Liver (tissue), 9 donors: Measurements from ENCODE around the gene TEX2. TPM values are rescaled to one million over a fixed set of nuclear protein-coding genes. Genes with fewer than 3 reads are reported as not detected.
A peak's percentile ranks its signal among the peaks of the same experiment; 100 is the strongest.

Experiments
- DNase-seq: peaks from one replicate; pipeline ENCODE4 v3.0.0-alpha.2; 2017; ENCODE audit warnings: low spot score
- H3K27ac ChIP-seq, 2 donors: one replicate each; pipeline ENCODE4 v1.7.0; 2013; ENCODE audit warnings: inconsistent platforms in 2 of 2, low read length in 2 of 2, control low read depth in 1 of 2, low read depth in 1 of 2, mild to moderate bottlenecking in 1 of 2
- H3K27me3 ChIP-seq, 4 donors: one replicate each; pipeline versions ENCODE4 v1.6.1 to v1.7.0; 2013; ENCODE audit warnings: low read length in 3 of 4, inconsistent platforms in 1 of 4, mild to moderate bottlenecking in 1 of 4, moderate library complexity in 1 of 4; ENCODE audit not compliant: control insufficient read depth in 4 of 4, insufficient read depth in 4 of 4
- H3K36me3 ChIP-seq, 4 donors: one replicate each; pipeline versions ENCODE4 v1.6.1 to v1.7.0; 2013; ENCODE audit warnings: low read length in 3 of 4, mild to moderate bottlenecking in 3 of 4, low read depth in 1 of 4, moderate library complexity in 1 of 4; ENCODE audit not compliant: control insufficient read depth in 4 of 4, insufficient read depth in 3 of 4
- H3K4me1 ChIP-seq, 4 donors: one replicate each; pipeline versions ENCODE4 v1.6.1 to v1.7.0; 2013; ENCODE audit warnings: low read length in 3 of 4, mild to moderate bottlenecking in 3 of 4, moderate library complexity in 1 of 4; ENCODE audit not compliant: control insufficient read depth in 4 of 4, insufficient read depth in 4 of 4
- H3K4me3 ChIP-seq, 3 donors: one replicate each; pipeline versions ENCODE4 v1.6.1 to v1.7.0; 2013; ENCODE audit warnings: low read length in 3 of 3, control low read depth in 1 of 3, low read depth in 1 of 3, mild to moderate bottlenecking in 1 of 3
- H3K9ac ChIP-seq, 2 donors: one replicate each; pipeline ENCODE4 v1.7.0; 2013; ENCODE audit warnings: low read length in 2 of 2, mild to moderate bottlenecking in 2 of 2, moderate library complexity in 2 of 2, control low read depth in 1 of 2, low read depth in 1 of 2
- H3K9me3 ChIP-seq, 4 donors: one replicate each; pipeline versions ENCODE4 v1.6.1 to v1.7.0; 2013; ENCODE audit warnings: low read length in 3 of 4; ENCODE audit not compliant: control insufficient read depth in 4 of 4
- ATF3 ChIP-seq: IDR thresholded peaks from 2 replicates; pipeline ENCODE4 v1.6.1; 2016; ENCODE audit warnings: antibody characterized with exemption
- CTCF ChIP-seq: fragments of 150-350 bp; IDR thresholded peaks from 2 replicates; pipeline ENCODE4 v1.5.1; 2017; ENCODE audit warnings: improper control_type of control experiment, low read depth, low read length; ENCODE audit not compliant: missing input control
- EGR1 ChIP-seq, 2 donors: IDR thresholded peaks; 2 replicates each; pipeline ENCODE4 v1.6.1; 2016 to 2018; ENCODE audit warnings: antibody characterized with exemption in 2 of 2, low read depth in 2 of 2
- FOXA1 ChIP-seq: IDR thresholded peaks from 2 replicates; pipeline ENCODE4 v1.6.1; 2016; ENCODE audit warnings: antibody characterized with exemption
- FOXA2 ChIP-seq: IDR thresholded peaks from 2 replicates; pipeline ENCODE4 v1.6.1; 2016; ENCODE audit warnings: antibody characterized with exemption
- GABPA ChIP-seq, 2 donors: IDR thresholded peaks in 1 of 2; conservative IDR thresholded peaks in 1 of 2; 2 replicates each; pipeline ENCODE4 v1.6.1; 2016; ENCODE audit warnings: antibody characterized with exemption in 2 of 2, mild to moderate bottlenecking in 1 of 2, moderate library complexity in 1 of 2
- HNF4A ChIP-seq, 2 donors: conservative IDR thresholded peaks; 2 replicates each; pipeline ENCODE4 v1.6.1; 2016; ENCODE audit warnings: antibody characterized with exemption in 2 of 2, mild to moderate bottlenecking in 2 of 2
- HNF4G ChIP-seq: IDR thresholded peaks from 2 replicates; pipeline ENCODE4 v1.6.1; 2016; ENCODE audit warnings: antibody characterized with exemption
- JUND ChIP-seq, 2 donors: IDR thresholded peaks; 2 replicates each; pipeline ENCODE4 v1.6.1; 2016; ENCODE audit warnings: antibody characterized with exemption in 2 of 2
- NR2F2 ChIP-seq: IDR thresholded peaks from 2 replicates; pipeline ENCODE4 v1.6.1; 2016; ENCODE audit warnings: antibody characterized with exemption
- RAD21 ChIP-seq, 2 donors: IDR thresholded peaks; 2 replicates each; pipeline ENCODE4 v1.6.1; 2016; ENCODE audit warnings: antibody characterized with exemption in 2 of 2, mild to moderate bottlenecking in 2 of 2
- RXRA ChIP-seq, 2 donors: IDR thresholded peaks; 2 replicates each; pipeline ENCODE4 v1.6.1; 2017 to 2018; ENCODE audit warnings: antibody characterized with exemption in 2 of 2, mild to moderate bottlenecking in 1 of 2
- SP1 ChIP-seq: IDR thresholded peaks from 2 replicates; pipeline ENCODE4 v1.6.1; 2018; ENCODE audit warnings: antibody characterized with exemption, mild to moderate bottlenecking
- TAF1 ChIP-seq: conservative IDR thresholded peaks from 2 replicates; pipeline ENCODE4 v1.6.1; 2016; ENCODE audit warnings: antibody characterized with exemption, mild to moderate bottlenecking
- YY1 ChIP-seq: IDR thresholded peaks from 2 replicates; pipeline ENCODE4 v1.6.1; 2016; ENCODE audit warnings: antibody characterized with exemption, mild to moderate bottlenecking
- ZBTB33 ChIP-seq: IDR thresholded peaks from 2 replicates; pipeline ENCODE4 v1.6.1; 2016; ENCODE audit warnings: antibody characterized with exemption
- WGBS: extraction: QIAGEN DNeasy Blood & Tissue Kit; methylation state at CpG from one replicate; pipeline ENCODE4 v1.1.7; 2013; 5-methylcytosine and 5-hydroxymethylcytosine counted together
- polyA plus RNA-seq, 2 donors: library from polyadenylated mRNA; stranded (reverse) in 1 of 2; unstranded in 1 of 2; fragments of 200-250 nt in 1 of 2; fragments of >200 nt in 1 of 2; fragmentation: Nextera tagmentation in 1 of 2; extraction: Ambion mirVana in 1 of 2; gene quantifications; one replicate each; pipeline versions ENCODE4 v1.2.1 to v1.2.3, GENCODE V29; 2013 to 2015
- total RNA-seq, 2 donors: library from RNA; depleted of rRNA; stranded (reverse); fragments of >200 nt; gene quantifications; one replicate each; pipeline ENCODE4 v1.2.3, GENCODE V29; 2014
- TF ChIP-seq, protein P1 (sequence below): IDR thresholded peaks from 2 replicates; pipeline ENCODE4 v1.6.1; 2016; ENCODE audit warnings: antibody characterized with exemption
- TF ChIP-seq, protein P2 (sequence below): IDR thresholded peaks from 2 replicates; pipeline ENCODE4 v1.6.1; 2016; ENCODE audit warnings: antibody characterized with exemption, mild to moderate bottlenecking
- donor health status: healthy.
- donor health status: healthy.
- donor health status: healthy.
- donor health status: healthy.
- donor health status: healthy.

The TEX2 gene
- total and polyA plus RNA-seq, 4 donors: 15.9 to 39.8 (median 28.2) TPM

DNA sequence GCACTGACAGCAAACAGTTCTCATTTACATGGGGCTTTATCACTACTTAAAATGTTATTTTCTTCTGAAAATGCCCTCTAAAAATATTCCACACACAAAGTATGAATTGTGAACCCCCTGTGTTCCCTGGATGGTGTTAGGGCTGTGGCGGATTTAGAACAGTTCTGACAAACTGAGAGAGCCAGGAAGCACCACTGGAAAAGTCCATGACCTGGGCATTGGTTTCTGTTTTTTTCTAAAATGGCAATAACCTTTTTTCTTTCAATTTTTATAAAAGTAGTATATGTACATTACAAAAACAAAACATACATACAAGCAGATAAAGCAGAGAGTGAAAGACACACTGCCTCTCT lies 112.1 kb downstream of the TEX2 start:
- no peak for TF ChIP-seq SP1
- no peaks in the 10 kb centered on the region for H3K9me3 ChIP-seq
- WGBS: 95% methylated on average over 1 of the region's 1 CpG
- H3K9ac ChIP-seq: peak overlapping the region in 1 of 2 donors; percentile 5
- no peaks in the 10 kb centered on the region for H3K27me3 ChIP-seq
- peaks cover 19 to 78% (median 71%) of the 10 kb centered on the region in 4 donors for H3K4me1 ChIP-seq
- H3K36me3 ChIP-seq: peaks cover 3 to 13% (median 6%) of the 10 kb centered on the region in 4 donors
- no peak overlapping the region for H3K4me3 ChIP-seq
- no peak for DNase-seq
- peak overlapping the region; percentile 58 to 77 for H3K27ac ChIP-seq

- Histone ChIP-seq H3K9me3 (no peaks in the 10 kb centered on the region), H3K27ac (peak overlapping the region; percentile 59 to 77), H3K4me1 (peaks cover 14 to 73% (median 65%) of the 10 kb centered on the region in 4 donors), H3K36me3 (peaks cover 3 to 13% (median 6%) of the 10 kb centered on the region in 4 donors), H3K9ac (peak overlapping the region in 1 of 2 donors; percentile 5), H3K4me3 (no peak overlapping the region), H3K27me3 (no peaks in the 10 kb centered on the region)
- DNase-seq: peak; percentile 52
- TF ChIP-seq, protein P1, sequence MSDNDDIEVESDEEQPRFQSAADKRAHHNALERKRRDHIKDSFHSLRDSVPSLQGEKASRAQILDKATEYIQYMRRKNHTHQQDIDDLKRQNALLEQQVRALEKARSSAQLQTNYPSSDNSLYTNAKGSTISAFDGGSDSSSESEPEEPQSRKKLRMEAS: peak; percentile 96
- TF ChIP-seq RXRA (IDR thresholded peaks at IDR 0.05) (peak; percentile 99), RAD21 (IDR thresholded peaks at IDR 0.05) (peak; percentile 64 to 77), GABPA (IDR thresholded peaks at IDR 0.05 in 1 of 2, conservative IDR thresholded peaks at IDR 0.05 in 1 of 2) (peak in 1 of 2 donors; percentile 63), HNF4A (conservative IDR thresholded peaks at IDR 0.05) (peak; percentile 99), ZBTB33 (peak; percentile 94), CTCF (no peak), TAF1 (peak; percentile 80), FOXA1 (peak; percentile 82), EGR1 (IDR thresholded peaks at IDR 0.05; ENCODE audit: low read depth in 2 of 2) (peak; percentile 53 to 84), SP1 (peak; percentile 99), HNF4G (peak; percentile 96), FOXA2 (peak; percentile 93), ATF3 (peak; percentile 76), NR2F2 (peak; percentile 67), JUND (IDR thresholded peaks at IDR 0.05) (peak; percentile 84 to 94), YY1 (peak; percentile 77)
- TF ChIP-seq, protein P2, sequence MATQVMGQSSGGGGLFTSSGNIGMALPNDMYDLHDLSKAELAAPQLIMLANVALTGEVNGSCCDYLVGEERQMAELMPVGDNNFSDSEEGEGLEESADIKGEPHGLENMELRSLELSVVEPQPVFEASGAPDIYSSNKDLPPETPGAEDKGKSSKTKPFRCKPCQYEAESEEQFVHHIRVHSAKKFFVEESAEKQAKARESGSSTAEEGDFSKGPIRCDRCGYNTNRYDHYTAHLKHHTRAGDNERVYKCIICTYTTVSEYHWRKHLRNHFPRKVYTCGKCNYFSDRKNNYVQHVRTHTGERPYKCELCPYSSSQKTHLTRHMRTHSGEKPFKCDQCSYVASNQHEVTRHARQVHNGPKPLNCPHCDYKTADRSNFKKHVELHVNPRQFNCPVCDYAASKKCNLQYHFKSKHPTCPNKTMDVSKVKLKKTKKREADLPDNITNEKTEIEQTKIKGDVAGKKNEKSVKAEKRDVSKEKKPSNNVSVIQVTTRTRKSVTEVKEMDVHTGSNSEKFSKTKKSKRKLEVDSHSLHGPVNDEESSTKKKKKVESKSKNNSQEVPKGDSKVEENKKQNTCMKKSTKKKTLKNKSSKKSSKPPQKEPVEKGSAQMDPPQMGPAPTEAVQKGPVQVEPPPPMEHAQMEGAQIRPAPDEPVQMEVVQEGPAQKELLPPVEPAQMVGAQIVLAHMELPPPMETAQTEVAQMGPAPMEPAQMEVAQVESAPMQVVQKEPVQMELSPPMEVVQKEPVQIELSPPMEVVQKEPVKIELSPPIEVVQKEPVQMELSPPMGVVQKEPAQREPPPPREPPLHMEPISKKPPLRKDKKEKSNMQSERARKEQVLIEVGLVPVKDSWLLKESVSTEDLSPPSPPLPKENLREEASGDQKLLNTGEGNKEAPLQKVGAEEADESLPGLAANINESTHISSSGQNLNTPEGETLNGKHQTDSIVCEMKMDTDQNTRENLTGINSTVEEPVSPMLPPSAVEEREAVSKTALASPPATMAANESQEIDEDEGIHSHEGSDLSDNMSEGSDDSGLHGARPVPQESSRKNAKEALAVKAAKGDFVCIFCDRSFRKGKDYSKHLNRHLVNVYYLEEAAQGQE: peak; percentile 90
- 49% methylated on average over 5 of the region's 5 CpGs for WGBS
These were observed 112.6 kb downstream of the TEX2 start for GRCh38 chr17:64150237-64151015.
